ENCODE measurements around the gene TNN. TPM values are rescaled to one million over a fixed set of nuclear protein-coding genes. Genes with fewer than 3 reads are reported as not detected.

Gene TNN
- total and polyA plus RNA-seq, 12 donors = 0.11 to 0.50 (median 0.23) TPM; not detected in 2

DNA sequence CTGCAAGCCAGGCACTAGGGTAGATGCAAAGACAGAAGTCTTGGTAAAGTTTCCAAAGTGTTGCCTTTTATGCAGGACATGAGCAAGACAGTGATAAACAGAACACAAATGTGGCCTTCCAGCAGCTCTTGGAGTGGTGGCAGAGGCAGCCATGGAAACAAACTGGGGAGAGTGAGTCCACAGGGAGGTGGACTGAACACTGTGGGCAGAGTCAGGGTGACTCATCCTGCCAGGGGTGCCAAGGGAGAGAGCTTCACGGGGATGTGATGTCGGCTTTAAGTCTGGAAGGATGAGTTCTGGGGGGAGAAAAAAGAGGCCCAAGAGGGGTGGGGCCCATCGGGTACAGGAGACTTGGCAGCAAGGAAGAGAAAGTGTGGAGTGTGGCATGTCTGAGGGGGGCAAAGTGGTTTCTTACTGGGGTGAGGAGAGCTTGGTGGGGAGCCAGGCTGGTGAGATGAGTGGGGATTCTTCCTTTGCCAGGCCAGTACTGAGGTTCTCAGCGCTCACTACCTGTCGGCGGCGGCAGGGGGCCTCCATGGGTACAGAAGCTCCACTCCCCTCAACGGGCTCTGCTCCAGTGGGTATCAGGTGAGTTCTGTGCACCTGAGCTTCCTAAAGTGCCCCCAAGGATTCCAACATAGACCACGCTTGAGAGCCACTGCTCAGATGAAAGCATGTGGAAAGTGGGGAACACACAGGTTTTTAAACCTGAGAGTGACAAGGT, 83.1 kb downstream of the TNN start:
- no peak overlapping the region for H3K27ac ChIP-seq
- DNase-seq = peak in 5 of 7 donors; percentile 37 to 68 (median 40)
- intact Hi-C loops (cut with DNase I) = no loop called here
- H3K9me3 ChIP-seq (replicated peaks in 1 of 3) = no peaks in the 10 kb centered on the region
- H3K27me3 ChIP-seq = peaks cover 7% of the 10 kb centered on the region
- WGBS, 4 donors = 68 to 78% (median 70%) methylated on average over 7 to 9 of the region's 9 CpGs
- no peaks in the 10 kb centered on the region for H3K36me3 ChIP-seq (replicated peaks in 1 of 2)
- TF ChIP-seq CTCF (IDR thresholded peaks at IDR 0.05) (no peak), POLR2A (IDR thresholded peaks at IDR 0.05) (no peak)
- H3K4me3 ChIP-seq = no peak overlapping the region
- H3K4me1 ChIP-seq (replicated peaks in 1 of 2) = no peaks in the 10 kb centered on the region

GRCh38 chr1:175152006-175152652, 84.5 kb downstream of the TNN start:
- peak; percentile 28 to 79 (median 65) for DNase-seq
- H3K27me3 ChIP-seq = peaks cover 7% of the 10 kb centered on the region
- intact Hi-C loops (cut with DNase I) = loop anchor here (2.0 kb wide), 2 partner anchors 167 to 169 kb away; no protein-coding TSS in a partner anchor
- H3K27ac ChIP-seq = no peak overlapping the region
- no peaks in the 10 kb centered on the region for H3K4me1 ChIP-seq (replicated peaks in 1 of 2)
- WGBS, 4 donors = 4 to 8% (median 6%) methylated on average over 14 to 15 of the region's 15 CpGs
- no peak overlapping the region for H3K4me3 ChIP-seq
- H3K9me3 ChIP-seq (replicated peaks in 1 of 3) = no peaks in the 10 kb centered on the region
- TF ChIP-seq CTCF (IDR thresholded peaks at IDR 0.05) = peak; percentile 61 to 91 (median 88)
- TF ChIP-seq POLR2A (IDR thresholded peaks at IDR 0.05) = no peak
- H3K36me3 ChIP-seq (replicated peaks in 1 of 2) = no peaks in the 10 kb centered on the region

DNA sequence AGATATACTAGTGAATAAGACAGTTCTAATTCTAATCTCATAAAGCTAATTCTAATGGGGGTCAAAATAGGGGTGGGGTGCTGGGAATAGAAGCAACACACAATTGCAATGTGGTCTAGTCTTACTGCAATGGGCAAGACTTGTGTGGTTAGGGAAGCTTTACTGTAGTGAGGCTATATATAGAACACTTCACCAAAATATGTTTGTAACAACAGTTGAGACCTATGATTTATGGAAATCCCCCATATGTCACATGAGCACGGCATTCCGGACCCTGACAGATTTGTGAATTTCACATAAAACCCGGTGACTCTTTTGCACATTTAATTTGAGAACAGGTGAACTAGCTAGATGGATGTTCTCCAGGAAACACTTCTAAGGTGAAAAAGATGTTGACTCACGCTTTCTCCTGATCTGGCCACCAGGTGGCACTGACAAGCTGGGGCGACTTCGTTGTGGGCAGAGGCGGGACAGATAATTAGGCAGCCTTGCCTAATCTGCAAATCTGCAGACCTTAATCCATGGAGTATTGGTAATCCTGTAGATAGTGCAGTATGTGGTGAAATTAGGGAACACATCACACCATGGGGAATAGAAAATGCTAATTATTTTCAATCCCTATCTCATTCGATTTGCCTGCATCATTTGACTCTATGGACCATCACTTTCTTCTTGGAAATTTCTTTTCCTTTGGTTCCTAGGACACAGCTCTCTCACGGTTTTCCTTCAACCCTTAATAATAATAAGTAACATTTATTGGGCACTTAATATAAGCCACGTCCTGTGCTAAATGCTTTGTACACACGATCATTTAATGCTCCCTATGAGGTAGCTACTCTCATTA, 87.2 kb downstream of the TNN start:
- Histone ChIP-seq H3K9me3 (replicated peaks in 1 of 3) (no peaks in the 10 kb centered on the region), H3K36me3 (replicated peaks in 1 of 2) (no peaks in the 10 kb centered on the region), H3K27ac (no peak overlapping the region), H3K4me3 (no peak overlapping the region), H3K27me3 (peaks cover 7% of the 10 kb centered on the region), H3K4me1 (replicated peaks in 1 of 2) (no peaks in the 10 kb centered on the region)
- peak; percentile 75 to 95 (median 89) for TF ChIP-seq CTCF (IDR thresholded peaks at IDR 0.05)
- TF ChIP-seq POLR2A (IDR thresholded peaks at IDR 0.05) = no peak
- WGBS, 4 donors = 21 to 26% (median 23%) methylated on average over 11 of the region's 11 CpGs
- intact Hi-C loops (cut with DNase I) = no loop called here
- peak; percentile 56 to 85 (median 70) for DNase-seq

DNA sequence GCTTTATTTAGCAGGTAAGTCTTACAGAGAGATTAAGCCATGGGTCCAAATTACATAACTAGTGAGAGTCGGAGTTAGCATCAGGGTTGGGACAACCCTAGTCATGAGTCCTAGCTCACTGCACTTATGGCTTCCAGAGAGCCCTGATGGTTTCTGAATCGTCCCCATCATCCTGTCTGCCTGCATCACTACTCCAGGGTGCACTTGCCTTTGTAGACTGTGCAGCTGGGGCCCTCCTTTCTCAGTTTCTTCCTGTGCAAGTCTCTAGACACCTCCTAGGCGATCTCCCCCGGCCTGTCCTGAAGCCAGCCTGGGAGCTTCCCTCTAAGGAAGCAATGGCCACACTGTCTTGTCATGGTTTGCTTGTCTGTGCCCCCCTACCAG, 87.8 kb downstream of the TNN start:
- 70 to 82% (median 74%) methylated on average over 4 of the region's 4 CpGs for WGBS, 4 donors
- H3K27me3 ChIP-seq = peaks cover 7% of the 10 kb centered on the region
- H3K4me3 ChIP-seq = no peak overlapping the region
- H3K36me3 ChIP-seq (replicated peaks in 1 of 2) = no peaks in the 10 kb centered on the region
- no peak for DNase-seq
- intact Hi-C loops (cut with DNase I) = no loop called here
- H3K27ac ChIP-seq = no peak overlapping the region
- no peak for TF ChIP-seq POLR2A (IDR thresholded peaks at IDR 0.05)
- no peak for TF ChIP-seq CTCF (IDR thresholded peaks at IDR 0.05)
- H3K9me3 ChIP-seq (replicated peaks in 1 of 3) = no peaks in the 10 kb centered on the region
- H3K4me1 ChIP-seq (replicated peaks in 1 of 2) = no peaks in the 10 kb centered on the region
